Activated CD8-positive, alpha-beta T cell treated with anti-CD3 and anti-CD28 coated beads for 36 hours (primary cell): ENCODE data around the gene FDCSP. TPM values are rescaled to one million over a fixed set of nuclear protein-coding genes. Genes with fewer than 3 reads are reported as not detected.

Experiments
- ATAC-seq: fragments of 200-7000 bp; cut with Tn5 transposase; one replicate; pipeline ENCODE4 v1.10.0; 2021; ENCODE audit warnings: mild to moderate bottlenecking, moderate library complexity
- CTCF ChIA-PET: fragments of 350-600 bp; sonication (Branson Sonifier 250); formaldehyde crosslinking; loops from one replicate; lab custom pipeline; 2021; ENCODE audit warnings: antibody characterized with exemption; lab: Charles Lee
- POLR2A ChIA-PET: fragments of 350-600 bp; sonication (Branson Sonifier 250); formaldehyde crosslinking; loops from one replicate; lab custom pipeline; 2021; ENCODE audit warnings: antibody characterized with exemption; lab: Charles Lee
- DNase-seq: peaks from one replicate; pipeline ENCODE4 v3.0.0-alpha.2; 2020
- H3K27ac Mint-ChIP-seq: one replicate; pipeline ENCODE4 v1.8.0; 2021; ENCODE audit warnings: mild to moderate bottlenecking, mixed read lengths
- H3K27me3 Mint-ChIP-seq: one replicate; pipeline ENCODE4 v1.8.0; 2021; ENCODE audit warnings: mixed read lengths
- H3K36me3 Mint-ChIP-seq: one replicate; pipeline ENCODE4 v1.8.0; 2021; ENCODE audit warnings: low read depth, mixed read lengths
- H3K4me1 Mint-ChIP-seq: one replicate; pipeline ENCODE4 v1.8.0; 2021; ENCODE audit warnings: low read depth, mixed read lengths
- H3K4me3 Mint-ChIP-seq: one replicate; pipeline ENCODE4 v1.8.0; 2021; ENCODE audit warnings: mild to moderate bottlenecking, moderate library complexity, mixed read lengths
- H3K9me3 Mint-ChIP-seq: one replicate; pipeline ENCODE4 v1.8.0; 2021; ENCODE audit warnings: mixed read lengths
- CTCF ChIP-seq: fragments of 200-600 bp; IDR thresholded peaks from one replicate; pipeline ENCODE4 v1.8.0; 2022; ENCODE audit warnings: antibody characterized with exemption, mild to moderate bottlenecking
- intact Hi-C: fragments of 100-400 bp; cut with micrococcal nuclease; formaldehyde crosslinking; loops from one replicate; pipeline ENCODE4 v1.10.0; 2022
- total RNA-seq, 2 experiments: library from RNA; stranded (reverse); gene quantifications; one replicate each; pipeline ENCODE4 v1.2.3, GENCODE V29; 2021

The FDCSP gene
- total RNA-seq, 2 experiments from 2014 or later, result not detected

GRCh38 chr4:70191647-70192046, 34.3 kb upstream of the FDCSP start:
- POLR2A ChIA-PET, result no interaction called here
- Mint-ChIP-seq H3K4me1 (no peaks in the 10 kb centered on the region), H3K36me3 (no peaks in the 10 kb centered on the region), H3K4me3 (no peak overlapping the region), H3K27me3 (no peaks in the 10 kb centered on the region), H3K9me3 (no peaks in the 10 kb centered on the region), H3K27ac (no peak overlapping the region)
- ATAC-seq (no peak), DNase-seq (no peak)
- CTCF ChIA-PET, result no interaction called here
- no peak for TF ChIP-seq CTCF
- intact Hi-C loops, result no loop called here

- intact Hi-C loops, result no loop called here
- CTCF ChIA-PET, result interaction anchor here (1.2 kb wide), 1 partner anchor 10 kb away, joined by 3 read pairs; no protein-coding TSS in a partner anchor
- H3K27me3 Mint-ChIP-seq, result no peaks in the 10 kb centered on the region
- H3K36me3 Mint-ChIP-seq, result no peaks in the 10 kb centered on the region
- H3K27ac Mint-ChIP-seq, result no peak overlapping the region
- no peak overlapping the region for H3K4me3 Mint-ChIP-seq
- DNase-seq, result no peak
- H3K9me3 Mint-ChIP-seq, result no peaks in the 10 kb centered on the region
- H3K4me1 Mint-ChIP-seq, result no peaks in the 10 kb centered on the region
- ATAC-seq, result no peak
- TF ChIP-seq CTCF, result no peak
- POLR2A ChIA-PET, result no interaction called here
These were observed 33.0 kb upstream of the FDCSP start for GRCh38 chr4:70192895-70193294.

GRCh38 chr4:70195425-70195824, 30.5 kb upstream of the FDCSP start, which contains the start of gene ODAM:
Gene ODAM, plus strand, starts transcription at chr4:70195725. Its CDS starts 819 bp downstream, at chr4:70196544.
- Mint-ChIP-seq H3K27me3 (no peaks in the 10 kb centered on the region), H3K27ac (no peak within 1 kb of the TSS), H3K4me1 (no peaks in the 10 kb centered on the region), H3K36me3 (no peaks in the 10 kb centered on the region), H3K4me3 (no peak within 1 kb of the TSS), H3K9me3 (no peaks in the 10 kb centered on the region)
- no peak for DNase-seq
- no peak for TF ChIP-seq CTCF
- intact Hi-C loops, result no loop called here
- ChIA-PET CTCF (no interaction called here), POLR2A (no interaction called here)
- no peak for ATAC-seq

- no peaks in the 10 kb centered on the region for H3K9me3 Mint-ChIP-seq
- ATAC-seq (no peak), DNase-seq (no peak)
- TF ChIP-seq CTCF, result no peak
- H3K4me3 Mint-ChIP-seq, result no peak overlapping the region
- H3K27me3 Mint-ChIP-seq, result no peaks in the 10 kb centered on the region
- ChIA-PET CTCF (no interaction called here), POLR2A (no interaction called here)
- H3K36me3 Mint-ChIP-seq, result no peaks in the 10 kb centered on the region
- no peak overlapping the region for H3K27ac Mint-ChIP-seq
- no peaks in the 10 kb centered on the region for H3K4me1 Mint-ChIP-seq
- intact Hi-C loops, result no loop called here
These were observed 29.1 kb upstream of the FDCSP start for GRCh38 chr4:70196857-70197256.

- TF ChIP-seq CTCF, result no peak
- no peaks in the 10 kb centered on the region for H3K36me3 Mint-ChIP-seq
- POLR2A ChIA-PET, result no interaction called here
- H3K4me1 Mint-ChIP-seq, result no peaks in the 10 kb centered on the region
- ATAC-seq (no peak), DNase-seq (no peak)
- intact Hi-C loops, result no loop called here
- no peaks in the 10 kb centered on the region for H3K9me3 Mint-ChIP-seq
- H3K27ac Mint-ChIP-seq, result no peak overlapping the region
- CTCF ChIA-PET, result interaction anchor here (3.0 kb wide), 1 partner anchor 14 kb away, joined by 9 read pairs; no protein-coding TSS in a partner anchor
- H3K27me3 Mint-ChIP-seq, result no peaks in the 10 kb centered on the region
- H3K4me3 Mint-ChIP-seq, result no peak overlapping the region
These were observed 28.1 kb upstream of the FDCSP start for GRCh38 chr4:70197842-70198241.
